Astrocyte of the spinal cord (primary cell): ENCODE results near the gene LDLR.
"Not testable (repeated sequence)": the region's sequence is repeated elsewhere in the genome, so short reads cannot be mapped to it uniquely, and the experiment has no call there.

Experiments
- DNase-seq: peaks from one replicate; pipeline ENCODE4 v3.0.0; 2011; ENCODE audit warnings: low read depth, low spot score
- H3K4me3 ChIP-seq: 2 replicates; pipeline ENCODE4 v1.5.1; 2011; ENCODE audit warnings: low read depth, mild to moderate bottlenecking, low read length, moderate library complexity
- in situ Hi-C: cut with HindIII; loops from 2 replicates; pipeline ENCODE4 v1.10.0; 2017; ENCODE audit warnings: low sequenced_read_pairs
- TF ChIP-seq, protein P1 (sequence below): IDR thresholded peaks from 2 replicates; pipeline ENCODE4 v1.5.1; 2012; ENCODE audit warnings: low read depth, mild to moderate bottlenecking, low read length, inconsistent platforms

Gene LDLR

DNA sequence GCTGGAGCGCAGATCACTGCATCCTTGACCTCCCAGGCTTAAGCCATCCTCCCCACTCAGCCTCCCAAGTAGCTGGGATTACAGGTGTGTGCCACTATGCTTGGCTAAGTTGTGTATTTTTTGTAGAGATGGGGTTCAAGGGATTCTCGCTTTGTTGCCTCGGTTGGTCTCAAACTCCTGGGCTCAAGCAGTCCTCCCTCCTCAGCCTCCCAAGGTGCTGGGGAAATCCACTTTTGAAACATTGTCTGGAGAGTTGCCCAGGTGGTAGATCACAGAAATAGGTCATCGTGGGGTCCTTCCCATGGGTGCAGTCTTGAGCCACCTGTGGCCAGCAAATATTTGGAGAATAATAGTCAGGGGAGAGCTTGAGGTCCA is 5.2 kb downstream of the LDLR start:
- in situ Hi-C loops: no loop called here
- TF ChIP-seq, protein P1, sequence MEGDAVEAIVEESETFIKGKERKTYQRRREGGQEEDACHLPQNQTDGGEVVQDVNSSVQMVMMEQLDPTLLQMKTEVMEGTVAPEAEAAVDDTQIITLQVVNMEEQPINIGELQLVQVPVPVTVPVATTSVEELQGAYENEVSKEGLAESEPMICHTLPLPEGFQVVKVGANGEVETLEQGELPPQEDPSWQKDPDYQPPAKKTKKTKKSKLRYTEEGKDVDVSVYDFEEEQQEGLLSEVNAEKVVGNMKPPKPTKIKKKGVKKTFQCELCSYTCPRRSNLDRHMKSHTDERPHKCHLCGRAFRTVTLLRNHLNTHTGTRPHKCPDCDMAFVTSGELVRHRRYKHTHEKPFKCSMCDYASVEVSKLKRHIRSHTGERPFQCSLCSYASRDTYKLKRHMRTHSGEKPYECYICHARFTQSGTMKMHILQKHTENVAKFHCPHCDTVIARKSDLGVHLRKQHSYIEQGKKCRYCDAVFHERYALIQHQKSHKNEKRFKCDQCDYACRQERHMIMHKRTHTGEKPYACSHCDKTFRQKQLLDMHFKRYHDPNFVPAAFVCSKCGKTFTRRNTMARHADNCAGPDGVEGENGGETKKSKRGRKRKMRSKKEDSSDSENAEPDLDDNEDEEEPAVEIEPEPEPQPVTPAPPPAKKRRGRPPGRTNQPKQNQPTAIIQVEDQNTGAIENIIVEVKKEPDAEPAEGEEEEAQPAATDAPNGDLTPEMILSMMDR: no peak
- no peak for DNase-seq
- no peak overlapping the region for H3K4me3 ChIP-seq

- peak; percentile 92 for DNase-seq
- no peak overlapping the region for H3K4me3 ChIP-seq
- in situ Hi-C loops: no loop called here
- TF ChIP-seq, protein P1: no peak
Measured at GRCh38 chr19:11096210-11096841, 7.1 kb downstream of the LDLR start.

DNA sequence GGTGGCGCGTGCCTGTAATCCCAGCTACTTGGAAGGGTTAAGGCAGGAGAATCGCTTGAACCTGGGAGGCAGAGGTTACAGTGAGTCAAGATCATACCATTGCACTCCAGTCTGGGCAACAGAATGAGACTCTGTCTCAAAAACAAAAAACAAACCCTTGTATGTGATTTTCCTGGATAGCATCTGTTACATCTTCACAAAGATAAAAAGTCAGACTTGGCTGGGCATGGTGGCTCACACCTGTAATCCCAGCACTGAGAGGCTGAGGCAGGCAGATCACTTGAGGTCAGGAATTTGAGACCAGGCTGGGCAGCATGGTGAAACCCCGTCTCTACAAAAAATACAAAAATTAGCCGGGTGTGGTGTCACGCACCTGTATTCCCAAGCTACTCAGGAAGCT is 8.1 kb downstream of the LDLR start:
- DNase-seq, in situ Hi-C loops, H3K4me3 ChIP-seq: not testable (repeated sequence)

- in situ Hi-C loops: no loop called here
- no peak for DNase-seq
- TF ChIP-seq, protein P1: no peak
- no peak overlapping the region for H3K4me3 ChIP-seq
Measured at GRCh38 chr19:11098327-11098726, 9.1 kb downstream of the LDLR start.

- H3K4me3 ChIP-seq: no peak overlapping the region
- no peak for DNase-seq
- TF ChIP-seq, protein P1: no peak
- in situ Hi-C loops: no loop called here
Measured at GRCh38 chr19:11098861-11099260, 9.6 kb downstream of the LDLR start.

GRCh38 chr19:11100049-11100448 is 10.8 kb downstream of the LDLR start:
- no peak overlapping the region for H3K4me3 ChIP-seq
- in situ Hi-C loops: no loop called here
- TF ChIP-seq, protein P1: no peak
- no peak for DNase-seq

DNA sequence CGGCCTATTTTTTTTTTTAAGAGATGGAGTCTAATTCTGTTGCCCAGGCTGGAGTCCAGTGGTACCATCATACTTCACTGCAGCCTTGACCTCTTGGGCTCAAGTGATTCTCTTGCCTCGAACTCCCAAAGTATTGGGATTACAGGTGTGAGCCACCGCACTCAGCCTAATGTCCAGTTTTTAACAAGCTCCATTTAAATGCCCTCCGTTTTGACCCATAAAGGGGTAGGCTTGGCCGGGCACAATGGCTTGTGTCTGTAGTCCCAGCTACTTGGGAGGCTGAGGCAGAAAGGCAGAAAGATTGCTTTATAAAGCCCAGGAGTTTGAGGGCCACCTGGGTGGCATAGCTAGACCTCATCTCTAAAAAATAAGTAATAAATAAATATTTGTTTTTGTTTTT is 11.8 kb downstream of the LDLR start:
- DNase-seq: no peak
- TF ChIP-seq, protein P1: no peak
- in situ Hi-C loops: no loop called here
- no peak overlapping the region for H3K4me3 ChIP-seq
